K562 (cell line): ENCODE data around the gene SCYL1. TPM values are rescaled to one million over a fixed set of nuclear protein-coding genes. Genes with fewer than 3 reads are reported as not detected.
A peak's percentile ranks its signal among the peaks of the same experiment; 100 is the strongest.

Experiments used
- ARNT ChIP-seq, 2 experiments: fragments of 450-650 bp; IDR thresholded peaks; 2 replicates each; pipeline ENCODE4 v1.6.1; 2016; ENCODE audit warnings: mild to moderate bottlenecking in 1 of 2
- ATF7 ChIP-seq: fragments of 450-650 bp; IDR thresholded peaks from 2 replicates; pipeline ENCODE4 v1.7.1; 2014; ENCODE audit warnings: mild to moderate bottlenecking, moderate library complexity
- CBFB ChIP-seq: sonication (generic); formaldehyde crosslinking; IDR thresholded peaks from 2 replicates; pipeline ENCODE4 v1.4.0; 2020; ENCODE audit warnings: mild to moderate bottlenecking, missing genetic modification reagents
- CREBBP ChIP-seq: IDR thresholded peaks from one replicate; pipeline ENCODE4 v1.6.1; 2012; ENCODE audit warnings: low read depth, mild to moderate bottlenecking, control low read depth, inconsistent platforms, low read length
- CXXC5 ChIP-seq: fragments of 250-450 bp; sonication (Bioruptor Pico); IDR thresholded peaks from 2 replicates; pipeline ENCODE4 v1.8.0; 2022; ENCODE audit warnings: inconsistent platforms, mild to moderate bottlenecking, moderate library complexity
- FOXJ3 ChIP-seq: sonication (generic); formaldehyde crosslinking; IDR thresholded peaks from 2 replicates; pipeline ENCODE4 v1.4.0; 2020; ENCODE audit warnings: mild to moderate bottlenecking, missing genetic modification reagents
- GTF2A2 ChIP-seq: IDR thresholded peaks from 2 replicates; pipeline ENCODE4 v1.6.1; 2016; ENCODE audit warnings: mild to moderate bottlenecking, missing genetic modification characterization, missing compliant biosample characterization
- GTF2E2 ChIP-seq: fragments of 200-800 bp; sonication (Bioruptor generic); IDR thresholded peaks from 2 replicates; pipeline ENCODE4 v1.6.1; 2016; ENCODE audit warnings: missing genetic modification characterization, missing compliant biosample characterization
- HCFC1 ChIP-seq: IDR thresholded peaks from 2 replicates; pipeline ENCODE4 v1.6.1; 2012; ENCODE audit warnings: low read depth, low read length, improper control_type of control experiment
- HDAC1 ChIP-seq, 2 experiments: fragments of 450-650 bp; IDR thresholded peaks; 2 replicates each; pipeline ENCODE4 v1.6.1; 2016 to 2017; ENCODE audit warnings: inconsistent platforms in 1 of 2, mild to moderate bottlenecking in 1 of 2, moderate library complexity in 1 of 2
- HDAC2 ChIP-seq: fragments of 450-650 bp; IDR thresholded peaks from 2 replicates; pipeline ENCODE4 v1.6.1; 2016; ENCODE audit warnings: mild to moderate bottlenecking
- HES1 ChIP-seq: fragments of 450-650 bp; IDR thresholded peaks from 2 replicates; pipeline ENCODE4 v1.6.1; 2016; ENCODE audit warnings: low read depth, mild to moderate bottlenecking, moderate library complexity
- KLF16 ChIP-seq: IDR thresholded peaks from 2 replicates; pipeline ENCODE4 v1.6.1; 2016; ENCODE audit warnings: antibody characterized with exemption
- LARP7 ChIP-seq: fragments of 450-650 bp; IDR thresholded peaks from 2 replicates; pipeline ENCODE4 v1.6.1; 2016
- MAX ChIP-seq: sonication (generic); formaldehyde crosslinking; IDR thresholded peaks from 2 replicates; pipeline ENCODE4 v1.9.0; 2022; ENCODE audit warnings: mild to moderate bottlenecking, missing genetic modification reagents
- MITF ChIP-seq: IDR thresholded peaks from 2 replicates; pipeline ENCODE4 v1.6.1; 2014; ENCODE audit warnings: antibody characterized with exemption
- MLLT1 ChIP-seq, 2 experiments: fragments of 450-650 bp; IDR thresholded peaks; 2 replicates each; pipeline ENCODE4 v1.6.1; 2016
- PHB2 ChIP-seq: fragments of 450-650 bp; IDR thresholded peaks from 2 replicates; pipeline ENCODE4 v1.6.1; 2017; ENCODE audit warnings: low read depth
- PREB ChIP-seq: sonication (generic); formaldehyde crosslinking; IDR thresholded peaks from 2 replicates; pipeline ENCODE4 v1.8.1; 2023; ENCODE audit warnings: mild to moderate bottlenecking, missing genetic modification reagents
- THAP12 ChIP-seq: fragments of 250-450 bp; sonication (Bioruptor Pico); IDR thresholded peaks from 2 replicates; pipeline ENCODE4 v1.9.0; 2021; ENCODE audit warnings: mild to moderate bottlenecking, inconsistent platforms
- ZNF507 ChIP-seq: conservative IDR thresholded peaks from 2 replicates; pipeline ENCODE4 v1.6.1; 2017; ENCODE audit warnings: missing genetic modification characterization, missing compliant biosample characterization
- ZNF668 ChIP-seq: fragments of 250-450 bp; sonication (Bioruptor Pico); IDR thresholded peaks from 2 replicates; pipeline ENCODE4 v1.8.0; 2022; ENCODE audit warnings: mild to moderate bottlenecking, inconsistent platforms
- polyA plus RNA-seq, 8 experiments: library from polyadenylated mRNA; depleted of rRNA in 4 of 8; stranded (reverse) in 5 of 8; unstranded in 3 of 8; fragments of >200 nt; fragmentation: Nextera tagmentation in 2 of 8; fragmentation: Illumina TruSeq in 1 of 8; extraction: Ambion mirVana in 2 of 8; extraction: Trizol in 1 of 8; gene quantifications; 2 replicates each; pipeline versions ENCODE4 v1.2.1 to v1.2.3, GENCODE V29; 2011 to 2014; ENCODE audit warnings: inconsistent platforms in 1 of 8, missing spikeins in 1 of 8
- total RNA-seq, 7 experiments: library from RNA; depleted of rRNA in 6 of 7; stranded (reverse); fragments of >200 nt in 6 of 7; fragmentation: Illumina TruSeq in 2 of 7; extraction: Trizol in 2 of 7; gene quantifications; 2 replicates each; pipeline versions ENCODE4 v1.2.1 to v1.2.3, GENCODE V29; 2011 to 2021; ENCODE audit warnings: low replicate concordance in 1 of 7

The SCYL1 gene
- total and polyA plus RNA-seq, 9 of the 15 experiments (the other 6 are each of a cell fraction or from before 2014, with no cell fraction given): 1.9 to 145 (median 57.6) TPM

- TF ChIP-seq MLLT1 (IDR thresholded peaks at IDR 0.05) (peak; percentile 96 to 97), ARNT (IDR thresholded peaks at IDR 0.05) (peak in 1 of 2 experiments; percentile 13; a peak in 1 of 4 replicates), FOXJ3 (CRISPR knock-in tag) (no peak), ATF7 (peak; percentile 90), HDAC1 (IDR thresholded peaks at IDR 0.05) (peak in 1 of 2 experiments; percentile 51; a peak in 2 of 4 replicates), CBFB (CRISPR knock-in tag) (no peak), MITF (peak; percentile 90), THAP12 (CRISPR knock-in tag) (peak; percentile 94), ZNF668 (CRISPR knock-in tag) (no peak), GTF2A2 (no peak), MAX (CRISPR knock-in tag) (peak; percentile 92), KLF16 (peak; percentile 100), ZNF507 (tag) (no peak), PREB (CRISPR knock-in tag) (no peak), GTF2E2 (tag) (no peak), HCFC1 (no peak; the same call in 1 of the 2 replicates), CREBBP (no peak), PHB2 (no peak), HDAC2 (no peak), CXXC5 (peak; percentile 97), HES1 (peak; percentile 83), LARP7 (no peak)
Observed at GRCh38 chr11:65497141-65498041, 27.5 kb upstream of the SCYL1 start (continued).
